Glutamatergic neuron (in vitro differentiated cells): ENCODE results near the gene NAA40. TPM values are rescaled to one million over a fixed set of nuclear protein-coding genes. Genes with fewer than 3 reads are reported as not detected.
A peak's percentile ranks its signal among the peaks of the same experiment; 100 is the strongest.

Experiments
- DNase-seq: peaks from one replicate; pipeline ENCODE4 v3.0.0; 2022
- H3K27ac Mint-ChIP-seq: one replicate; pipeline ENCODE4 v1.8.0; 2020; ENCODE audit warnings: mild to moderate bottlenecking, mixed read lengths, inconsistent platforms; ENCODE audit not compliant: unreplicated experiment
- H3K27me3 Mint-ChIP-seq: one replicate; pipeline ENCODE4 v1.8.0; 2020; ENCODE audit warnings: mild to moderate bottlenecking, moderate library complexity, mixed read lengths, inconsistent platforms; ENCODE audit not compliant: unreplicated experiment
- H3K36me3 Mint-ChIP-seq: one replicate; pipeline ENCODE4 v1.8.0; 2020; ENCODE audit warnings: mild to moderate bottlenecking, mixed read lengths, inconsistent platforms; ENCODE audit not compliant: unreplicated experiment
- H3K4me1 Mint-ChIP-seq: one replicate; pipeline ENCODE4 v1.8.0; 2020; ENCODE audit warnings: mild to moderate bottlenecking, low read depth, mixed read lengths, inconsistent platforms; ENCODE audit not compliant: unreplicated experiment
- H3K4me3 Mint-ChIP-seq: one replicate; pipeline ENCODE4 v1.8.0; 2020; ENCODE audit warnings: mild to moderate bottlenecking, mixed read lengths, inconsistent platforms; ENCODE audit not compliant: unreplicated experiment
- H3K9me3 Mint-ChIP-seq: one replicate; pipeline ENCODE4 v1.8.0; 2020; ENCODE audit warnings: mild to moderate bottlenecking, moderate library complexity, mixed read lengths, inconsistent platforms; ENCODE audit not compliant: unreplicated experiment
- total RNA-seq: library from RNA; stranded (reverse); fragmentation: NEBNext Ultra II Directional; extraction: Animal tissue kit (Norgen Biotek cat#: 25700); gene quantifications from one replicate; pipeline ENCODE4 v1.2.1, GENCODE V29; 2021; ENCODE audit not compliant: unreplicated experiment
- TF ChIP-seq, protein P1 (sequence below): fragments of 200-600 bp; sonication (generic); IDR thresholded peaks from one replicate; pipeline ENCODE4 v1.5.0; 2021; ENCODE audit not compliant: partially characterized antibody, unreplicated experiment

NAA40 gene
- total RNA-seq, 1 donor from 2014 or later, result 68.0 TPM

DNA sequence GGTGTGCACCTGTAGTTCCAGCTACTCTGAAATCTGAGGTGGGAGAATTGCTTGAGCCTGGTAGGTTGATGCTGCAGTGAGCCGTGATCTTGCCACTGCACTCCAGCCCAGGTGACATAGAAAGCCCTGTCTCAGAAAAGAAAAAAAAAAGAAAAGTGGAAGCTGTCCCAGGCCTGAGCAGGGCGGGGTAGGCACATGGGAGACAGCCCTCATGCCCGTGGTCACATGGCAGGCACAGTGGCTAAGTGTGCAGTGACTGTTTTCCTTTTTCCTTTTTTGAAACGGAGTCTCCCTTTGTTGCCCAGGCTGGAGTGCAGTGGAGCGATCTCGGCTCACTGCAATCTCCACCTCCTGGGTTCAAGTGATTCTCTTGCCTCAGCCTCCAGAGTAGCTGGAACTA lies 55.2 kb downstream of the NAA40 start:
- Mint-ChIP-seq H3K4me3 (no peak overlapping the region), H3K4me1 (peaks cover 10% of the 10 kb centered on the region), H3K9me3 (peaks cover 7% of the 10 kb centered on the region), H3K27ac (no peak overlapping the region), H3K36me3 (no peaks in the 10 kb centered on the region), H3K27me3 (peaks cover 9% of the 10 kb centered on the region)
- TF ChIP-seq, protein P1, sequence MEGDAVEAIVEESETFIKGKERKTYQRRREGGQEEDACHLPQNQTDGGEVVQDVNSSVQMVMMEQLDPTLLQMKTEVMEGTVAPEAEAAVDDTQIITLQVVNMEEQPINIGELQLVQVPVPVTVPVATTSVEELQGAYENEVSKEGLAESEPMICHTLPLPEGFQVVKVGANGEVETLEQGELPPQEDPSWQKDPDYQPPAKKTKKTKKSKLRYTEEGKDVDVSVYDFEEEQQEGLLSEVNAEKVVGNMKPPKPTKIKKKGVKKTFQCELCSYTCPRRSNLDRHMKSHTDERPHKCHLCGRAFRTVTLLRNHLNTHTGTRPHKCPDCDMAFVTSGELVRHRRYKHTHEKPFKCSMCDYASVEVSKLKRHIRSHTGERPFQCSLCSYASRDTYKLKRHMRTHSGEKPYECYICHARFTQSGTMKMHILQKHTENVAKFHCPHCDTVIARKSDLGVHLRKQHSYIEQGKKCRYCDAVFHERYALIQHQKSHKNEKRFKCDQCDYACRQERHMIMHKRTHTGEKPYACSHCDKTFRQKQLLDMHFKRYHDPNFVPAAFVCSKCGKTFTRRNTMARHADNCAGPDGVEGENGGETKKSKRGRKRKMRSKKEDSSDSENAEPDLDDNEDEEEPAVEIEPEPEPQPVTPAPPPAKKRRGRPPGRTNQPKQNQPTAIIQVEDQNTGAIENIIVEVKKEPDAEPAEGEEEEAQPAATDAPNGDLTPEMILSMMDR, result no peak
- DNase-seq, result no peak

DNA sequence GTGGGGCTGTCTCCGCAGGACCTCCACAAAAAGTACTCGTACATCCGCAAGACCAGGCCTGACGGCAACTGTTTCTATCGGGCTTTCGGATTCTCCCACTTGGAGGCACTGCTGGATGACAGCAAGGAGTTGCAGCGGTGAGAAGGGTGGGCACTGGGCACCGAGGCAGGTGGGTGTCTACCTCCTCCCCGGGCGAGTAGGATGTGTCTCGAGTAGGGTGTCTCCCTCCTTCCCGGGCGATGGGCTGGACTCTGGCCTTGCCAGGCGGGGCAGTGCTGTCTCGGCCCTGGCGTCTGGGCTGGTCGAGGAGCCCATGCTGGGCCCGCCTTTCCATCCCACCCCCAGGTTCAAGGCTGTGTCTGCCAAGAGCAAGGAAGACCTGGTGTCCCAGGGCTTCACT lies 57.7 kb downstream of the NAA40 start:
- no peak overlapping the region for H3K4me3 Mint-ChIP-seq
- H3K9me3 Mint-ChIP-seq, result peaks cover 5% of the 10 kb centered on the region
- H3K27me3 Mint-ChIP-seq, result peaks cover 12% of the 10 kb centered on the region
- H3K4me1 Mint-ChIP-seq, result peaks cover 8% of the 10 kb centered on the region
- DNase-seq, result no peak
- TF ChIP-seq, protein P1, result no peak
- no peaks in the 10 kb centered on the region for H3K36me3 Mint-ChIP-seq
- H3K27ac Mint-ChIP-seq, result no peak overlapping the region

DNA sequence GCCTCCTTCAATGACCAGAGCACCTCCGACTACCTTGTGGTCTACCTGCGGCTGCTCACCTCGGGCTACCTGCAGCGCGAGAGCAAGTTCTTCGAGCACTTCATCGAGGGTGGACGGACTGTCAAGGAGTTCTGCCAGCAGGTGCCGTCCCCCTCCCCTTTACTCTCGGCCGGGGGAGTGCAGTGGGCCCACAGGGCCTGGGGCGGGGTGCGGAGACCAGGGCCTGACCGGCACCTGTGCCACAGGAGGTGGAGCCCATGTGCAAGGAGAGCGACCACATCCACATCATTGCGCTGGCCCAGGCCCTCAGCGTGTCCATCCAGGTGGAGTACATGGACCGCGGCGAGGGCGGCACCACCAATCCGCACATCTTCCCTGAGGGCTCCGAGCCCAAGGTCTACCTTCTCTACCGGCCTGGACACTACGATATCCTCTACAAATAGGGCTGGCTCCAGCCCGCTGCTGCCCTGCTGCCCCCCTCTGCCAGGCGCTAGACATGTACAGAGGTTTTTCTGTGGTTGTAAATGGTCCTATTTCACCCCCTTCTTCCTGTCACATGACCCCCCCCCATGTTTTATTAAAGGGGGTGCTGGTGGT lies 58.4 kb downstream of the NAA40 start:
- Mint-ChIP-seq H3K4me1 (peaks cover 12% of the 10 kb centered on the region), H3K36me3 (no peaks in the 10 kb centered on the region), H3K27me3 (peaks cover 15% of the 10 kb centered on the region), H3K9me3 (peaks cover 5% of the 10 kb centered on the region), H3K27ac (no peak overlapping the region), H3K4me3 (no peak overlapping the region)
- no peak for DNase-seq
- TF ChIP-seq, protein P1, result no peak

DNA sequence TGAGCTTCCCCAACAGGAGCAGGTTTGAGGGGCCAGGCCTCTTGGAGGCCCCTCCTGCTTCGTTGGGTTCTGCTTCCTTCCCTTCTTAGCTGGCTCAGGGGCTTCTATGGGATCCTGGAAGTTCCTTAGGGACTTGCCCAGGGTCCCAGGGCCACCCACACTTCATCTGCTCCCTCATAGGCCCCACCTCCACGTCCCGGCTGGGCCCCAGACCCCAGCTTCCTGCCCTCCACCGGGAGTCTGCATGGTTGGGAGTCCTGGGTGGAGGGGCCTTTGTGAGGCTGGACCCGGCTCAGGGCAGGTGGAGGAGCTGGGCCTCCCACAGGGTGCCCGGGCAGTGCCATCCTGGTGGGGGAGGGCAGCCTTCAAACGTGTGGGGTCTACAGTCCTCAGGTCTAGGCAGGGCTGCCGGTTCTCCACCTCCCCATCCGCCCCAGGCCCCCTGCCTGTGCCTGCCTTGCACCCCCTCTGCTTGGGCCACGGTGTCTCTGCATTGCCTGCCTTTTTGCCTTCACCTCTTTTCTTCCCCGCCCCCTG lies 59.1 kb downstream of the NAA40 start:
- Mint-ChIP-seq H3K4me1 (peaks cover 12% of the 10 kb centered on the region), H3K27ac (no peak overlapping the region), H3K9me3 (peaks cover 5% of the 10 kb centered on the region), H3K27me3 (peaks cover 15% of the 10 kb centered on the region), H3K36me3 (no peaks in the 10 kb centered on the region), H3K4me3 (no peak overlapping the region)
- TF ChIP-seq, protein P1, result no peak
- DNase-seq, result no peak

DNA sequence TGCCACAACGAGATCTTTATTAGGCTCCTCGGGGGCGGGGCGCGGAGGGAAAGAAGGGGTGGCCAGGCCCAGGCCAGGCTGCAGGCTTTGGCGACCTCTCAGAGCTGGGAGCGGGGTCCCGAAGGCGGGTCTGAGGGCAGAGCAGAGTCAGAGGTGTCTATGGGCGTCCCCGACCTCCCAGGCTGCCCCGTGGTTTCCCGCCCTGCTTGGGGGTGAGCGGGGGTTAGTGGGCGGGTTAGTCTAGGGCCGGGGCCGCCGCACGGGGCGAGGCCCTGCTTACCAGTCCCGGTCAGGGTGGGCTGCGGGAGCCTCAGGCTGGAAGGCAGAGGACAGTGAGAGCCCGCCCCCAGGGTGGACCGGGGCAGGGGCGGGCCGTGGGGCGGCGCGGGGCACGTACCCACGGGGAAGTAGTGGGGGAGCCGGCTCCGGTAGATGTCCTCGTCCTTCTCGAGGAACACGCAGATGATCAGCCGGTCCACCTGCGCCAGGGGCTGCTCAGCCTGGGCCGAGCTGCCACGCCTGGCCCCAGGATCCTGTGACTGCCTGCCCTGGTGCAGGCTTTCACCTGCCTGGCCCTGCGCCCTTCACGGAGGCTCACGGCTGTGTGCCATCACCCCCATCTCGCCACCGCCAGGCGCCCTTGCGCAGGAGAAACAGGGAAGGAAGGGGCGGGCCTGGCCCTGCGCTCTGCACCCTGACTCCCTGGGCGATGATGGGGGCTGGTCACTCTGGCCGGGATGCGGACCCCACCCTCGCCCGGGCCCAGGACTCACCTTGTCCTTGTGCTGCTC lies 60.0 kb downstream of the NAA40 start:
- peak; percentile 55 for DNase-seq
- TF ChIP-seq, protein P1, result no peak
- Mint-ChIP-seq H3K4me1 (peaks cover 12% of the 10 kb centered on the region), H3K36me3 (no peaks in the 10 kb centered on the region), H3K27ac (no peak overlapping the region), H3K4me3 (no peak overlapping the region), H3K9me3 (peaks cover 2% of the 10 kb centered on the region), H3K27me3 (peaks cover 16% of the 10 kb centered on the region)
